ENCODE measurements around the gene MN1. TPM values are rescaled to one million over a fixed set of nuclear protein-coding genes. Genes with fewer than 3 reads are reported as not detected.

MN1 gene
- polyA plus RNA-seq, 3 donors: 0.06 to 0.38 (median 0.29) TPM

DNA sequence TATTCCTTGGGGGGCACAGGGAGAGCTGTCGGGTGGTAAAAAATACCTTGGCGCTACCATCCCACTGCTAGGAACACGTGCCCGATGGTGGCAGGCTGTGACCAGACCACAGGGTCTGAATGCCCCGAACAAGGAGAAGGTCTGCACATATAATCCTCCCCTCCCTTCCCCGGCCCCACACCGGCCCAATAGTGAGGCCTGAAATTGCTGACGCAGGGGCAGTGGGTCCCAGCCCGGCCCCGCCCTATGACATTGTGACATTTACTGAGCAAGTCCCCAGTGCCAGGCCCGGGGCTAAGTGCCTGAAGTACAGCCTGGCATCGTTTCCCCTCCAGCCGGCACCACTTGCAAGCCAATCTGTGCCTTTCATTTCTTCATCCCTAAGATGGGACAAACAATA, 19.5 kb downstream of the MN1 start:
- H3K27me3 Mint-ChIP-seq (ENCODE audit: low read depth in 3 of 3): peaks cover 18 to 24% (median 23%) of the 10 kb centered on the region in 3 donors

DNA sequence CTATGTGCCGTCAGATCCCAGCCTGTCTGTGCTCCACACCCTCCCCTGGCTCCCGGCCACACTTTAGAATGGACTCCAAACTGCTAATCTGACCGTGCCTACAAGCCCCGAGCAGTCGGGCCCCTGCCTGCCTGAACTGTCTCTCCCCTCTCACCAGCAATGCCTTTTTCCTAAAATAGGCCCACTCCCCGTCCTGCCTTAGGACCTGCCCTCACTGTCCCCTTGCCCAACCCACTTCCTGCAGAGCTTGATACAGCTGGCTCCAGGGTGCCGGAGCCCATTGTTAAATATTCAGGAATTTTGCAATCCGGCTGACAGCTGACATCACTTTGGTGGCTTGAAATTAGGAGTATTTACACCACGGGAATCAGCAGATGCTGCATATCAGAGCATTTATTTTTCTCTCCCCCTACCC, 21.4 kb downstream of the MN1 start:
- H3K4me3 Mint-ChIP-seq: no peak overlapping the region

More for the DNA sequence above, 19.5 kb downstream of the MN1 start:
- H3K4me1 Mint-ChIP-seq: peaks cover 24% of the 10 kb centered on the region
- Histone ChIP-seq H3K27ac (ENCODE audit: low read depth in 1 of 2, low read length in 2 of 2) (no peak overlapping the region), H3K4me2 (replicated peaks; ENCODE audit: extremely low read depth, low read length, poor library complexity, severe bottlenecking) (no peak overlapping the region), H2AFZ (ENCODE audit: insufficient read depth, low read depth, low read length, poor library complexity, severe bottlenecking) (no peak overlapping the region), H3K4me3 (replicated peaks in 1 of 3; ENCODE audit: low read depth in 2 of 3, low read length in 3 of 3) (no peak overlapping the region), H3K79me2 (ENCODE audit: insufficient read depth, low read length) (no peaks in the 10 kb centered on the region), H4K20me1 (ENCODE audit: insufficient read depth, low read length) (no peaks in the 10 kb centered on the region), H3K9ac (ENCODE audit: insufficient read depth, low read length, poor library complexity, severe bottlenecking) (no peak overlapping the region), H3K27me3 (ENCODE audit: control insufficient read depth in 2 of 2, insufficient read depth in 2 of 2, low read length in 2 of 2) (peaks cover 0 to 5% of the 10 kb centered on the region in 2 donors), H3K4me1 (ENCODE audit: control insufficient read depth in 1 of 2, insufficient read depth in 2 of 2, low read length in 2 of 2) (peaks cover 0 to 8% of the 10 kb centered on the region in 2 donors), H3K9me3 (replicated peaks in 1 of 2; ENCODE audit: control insufficient read depth in 1 of 2, insufficient read depth in 1 of 2, low read length in 2 of 2) (no peaks in the 10 kb centered on the region), H3K36me3 (replicated peaks in 1 of 2; ENCODE audit: control insufficient read depth in 1 of 2, insufficient read depth in 2 of 2, low read length in 2 of 2) (no peaks in the 10 kb centered on the region)
- no peak for DNase-seq
- H3K4me3 Mint-ChIP-seq: no peak overlapping the region
- TF ChIP-seq, protein P1, sequence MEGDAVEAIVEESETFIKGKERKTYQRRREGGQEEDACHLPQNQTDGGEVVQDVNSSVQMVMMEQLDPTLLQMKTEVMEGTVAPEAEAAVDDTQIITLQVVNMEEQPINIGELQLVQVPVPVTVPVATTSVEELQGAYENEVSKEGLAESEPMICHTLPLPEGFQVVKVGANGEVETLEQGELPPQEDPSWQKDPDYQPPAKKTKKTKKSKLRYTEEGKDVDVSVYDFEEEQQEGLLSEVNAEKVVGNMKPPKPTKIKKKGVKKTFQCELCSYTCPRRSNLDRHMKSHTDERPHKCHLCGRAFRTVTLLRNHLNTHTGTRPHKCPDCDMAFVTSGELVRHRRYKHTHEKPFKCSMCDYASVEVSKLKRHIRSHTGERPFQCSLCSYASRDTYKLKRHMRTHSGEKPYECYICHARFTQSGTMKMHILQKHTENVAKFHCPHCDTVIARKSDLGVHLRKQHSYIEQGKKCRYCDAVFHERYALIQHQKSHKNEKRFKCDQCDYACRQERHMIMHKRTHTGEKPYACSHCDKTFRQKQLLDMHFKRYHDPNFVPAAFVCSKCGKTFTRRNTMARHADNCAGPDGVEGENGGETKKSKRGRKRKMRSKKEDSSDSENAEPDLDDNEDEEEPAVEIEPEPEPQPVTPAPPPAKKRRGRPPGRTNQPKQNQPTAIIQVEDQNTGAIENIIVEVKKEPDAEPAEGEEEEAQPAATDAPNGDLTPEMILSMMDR (IDR thresholded peaks at IDR 0.05): no peak
- intact Hi-C loops (cut with micrococcal nuclease): no loop called here
- H3K9me3 Mint-ChIP-seq: no peaks in the 10 kb centered on the region
- peak overlapping the region in 1 of 7 donors; percentile 10 for H3K27ac Mint-ChIP-seq
- H3K36me3 Mint-ChIP-seq: no peaks in the 10 kb centered on the region
- WGBS (ENCODE audit: insufficient coverage): 85% methylated on average over 7 of the region's 13 CpGs

More for the DNA sequence above, 21.4 kb downstream of the MN1 start:
- no peak for DNase-seq
- Histone ChIP-seq H2AFZ (ENCODE audit: insufficient read depth, low read depth, low read length, poor library complexity, severe bottlenecking) (no peak overlapping the region), H3K36me3 (replicated peaks in 1 of 2; ENCODE audit: control insufficient read depth in 1 of 2, insufficient read depth in 2 of 2, low read length in 2 of 2) (no peaks in the 10 kb centered on the region), H3K9me3 (replicated peaks in 1 of 2; ENCODE audit: control insufficient read depth in 1 of 2, insufficient read depth in 1 of 2, low read length in 2 of 2) (no peaks in the 10 kb centered on the region), H3K4me1 (ENCODE audit: control insufficient read depth in 1 of 2, insufficient read depth in 2 of 2, low read length in 2 of 2) (peaks cover 2 to 4% of the 10 kb centered on the region in 2 donors), H3K4me2 (replicated peaks; ENCODE audit: extremely low read depth, low read length, poor library complexity, severe bottlenecking) (no peak overlapping the region), H3K4me3 (replicated peaks in 1 of 3; ENCODE audit: low read depth in 2 of 3, low read length in 3 of 3) (no peak overlapping the region), H3K79me2 (ENCODE audit: insufficient read depth, low read length) (no peaks in the 10 kb centered on the region), H3K27ac (ENCODE audit: low read depth in 1 of 2, low read length in 2 of 2) (no peak overlapping the region), H4K20me1 (ENCODE audit: insufficient read depth, low read length) (no peaks in the 10 kb centered on the region), H3K9ac (ENCODE audit: insufficient read depth, low read length, poor library complexity, severe bottlenecking) (no peak overlapping the region), H3K27me3 (ENCODE audit: control insufficient read depth in 2 of 2, insufficient read depth in 2 of 2, low read length in 2 of 2) (peaks cover 0 to 4% of the 10 kb centered on the region in 2 donors)
- Mint-ChIP-seq H3K27ac (no peak overlapping the region), H3K4me1 (peaks cover 26% of the 10 kb centered on the region), H3K9me3 (no peaks in the 10 kb centered on the region), H3K27me3 (ENCODE audit: low read depth in 3 of 3) (peaks cover 21 to 27% (median 22%) of the 10 kb centered on the region in 3 donors), H3K36me3 (no peaks in the 10 kb centered on the region)
- intact Hi-C loops (cut with micrococcal nuclease): no loop called here
- TF ChIP-seq, protein P1 (IDR thresholded peaks at IDR 0.05): no peak
- WGBS (ENCODE audit: insufficient coverage): 64% methylated on average over 6 of the region's 9 CpGs

All from CD14-positive monocyte (primary cell).